GM12801 (cell line): ENCODE results near the gene LRRC10B.

ENCODE experiments used
- TF ChIP-seq, protein P1 (sequence below): IDR thresholded peaks from one replicate; pipeline ENCODE4 v1.5.1; 2011; ENCODE audit warnings: control low read depth; ENCODE audit not compliant: insufficient read length; ENCODE audit errors: extremely low read depth

LRRC10B gene

DNA sequence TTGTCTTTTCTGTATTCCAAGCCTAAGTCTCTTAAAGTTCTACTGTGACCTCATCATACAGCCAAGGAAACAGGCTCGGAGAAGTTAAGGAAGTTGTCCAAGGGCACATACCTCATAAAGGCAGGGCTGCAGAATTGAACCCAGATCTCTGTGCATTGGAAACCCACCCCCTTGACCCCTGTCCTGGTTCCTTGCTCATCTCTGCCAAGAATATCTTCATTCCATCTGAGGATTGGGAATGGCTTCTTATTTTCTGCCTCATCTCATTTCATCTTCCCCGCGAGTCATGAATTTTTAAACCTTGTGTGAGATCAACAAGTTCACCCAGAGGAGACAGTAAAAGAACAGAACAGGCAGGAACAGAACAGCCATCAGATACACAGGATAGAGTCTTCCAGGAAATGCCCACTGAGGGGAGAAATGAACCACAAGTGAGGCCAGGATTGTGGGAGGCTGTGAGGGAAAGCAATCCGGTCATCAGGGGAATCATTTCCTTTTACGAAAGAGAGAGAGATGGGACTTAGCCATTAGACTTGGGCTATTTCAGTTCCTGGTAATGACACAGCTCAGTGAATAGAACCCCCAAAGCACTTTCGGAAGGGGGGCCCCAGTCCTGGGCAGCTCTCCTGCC lies 34.4 kb upstream of the LRRC10B start:
- TF ChIP-seq, protein P1, sequence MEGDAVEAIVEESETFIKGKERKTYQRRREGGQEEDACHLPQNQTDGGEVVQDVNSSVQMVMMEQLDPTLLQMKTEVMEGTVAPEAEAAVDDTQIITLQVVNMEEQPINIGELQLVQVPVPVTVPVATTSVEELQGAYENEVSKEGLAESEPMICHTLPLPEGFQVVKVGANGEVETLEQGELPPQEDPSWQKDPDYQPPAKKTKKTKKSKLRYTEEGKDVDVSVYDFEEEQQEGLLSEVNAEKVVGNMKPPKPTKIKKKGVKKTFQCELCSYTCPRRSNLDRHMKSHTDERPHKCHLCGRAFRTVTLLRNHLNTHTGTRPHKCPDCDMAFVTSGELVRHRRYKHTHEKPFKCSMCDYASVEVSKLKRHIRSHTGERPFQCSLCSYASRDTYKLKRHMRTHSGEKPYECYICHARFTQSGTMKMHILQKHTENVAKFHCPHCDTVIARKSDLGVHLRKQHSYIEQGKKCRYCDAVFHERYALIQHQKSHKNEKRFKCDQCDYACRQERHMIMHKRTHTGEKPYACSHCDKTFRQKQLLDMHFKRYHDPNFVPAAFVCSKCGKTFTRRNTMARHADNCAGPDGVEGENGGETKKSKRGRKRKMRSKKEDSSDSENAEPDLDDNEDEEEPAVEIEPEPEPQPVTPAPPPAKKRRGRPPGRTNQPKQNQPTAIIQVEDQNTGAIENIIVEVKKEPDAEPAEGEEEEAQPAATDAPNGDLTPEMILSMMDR, result no peak

DNA sequence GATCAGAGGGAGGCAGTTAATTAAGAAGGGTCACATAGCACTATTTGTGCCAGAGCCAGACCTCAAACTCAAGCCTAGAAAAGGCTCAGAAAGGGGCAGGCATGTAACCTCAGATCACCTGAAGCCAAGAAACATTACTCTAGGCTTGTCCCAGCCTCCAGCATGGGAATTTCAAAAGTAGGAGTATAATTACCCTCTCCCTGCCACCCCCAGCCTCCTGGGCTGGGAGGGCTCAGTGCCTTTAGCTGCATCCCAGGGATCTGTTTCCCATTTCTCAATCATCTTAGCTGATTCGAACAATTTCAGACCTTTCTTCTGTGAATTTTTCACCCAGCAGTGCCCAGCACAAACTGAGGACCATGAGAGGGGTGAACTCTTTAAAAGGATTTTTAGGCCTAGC lies 33.1 kb upstream of the LRRC10B start:
- TF ChIP-seq, protein P1, result no peak

DNA sequence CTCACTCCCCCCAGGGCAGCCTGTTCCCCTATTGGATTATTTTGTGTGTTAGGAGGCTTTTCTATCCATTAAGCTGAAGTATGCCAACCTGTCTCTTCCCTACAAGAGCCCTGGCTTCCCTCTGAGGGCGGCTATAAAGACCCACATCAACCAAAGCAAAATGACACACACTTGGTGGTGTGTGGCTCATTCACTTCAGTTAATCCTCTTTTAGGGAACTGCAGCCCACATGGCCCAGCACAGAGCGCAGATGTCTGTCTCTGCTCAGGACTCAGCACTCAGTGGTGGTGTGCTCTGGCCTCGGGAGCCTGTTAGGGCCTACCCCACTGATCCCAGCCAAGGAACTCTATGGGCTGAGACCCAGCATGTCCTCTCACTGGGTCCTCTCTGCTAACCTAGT lies 32.2 kb upstream of the LRRC10B start:
- TF ChIP-seq, protein P1, result no peak

DNA sequence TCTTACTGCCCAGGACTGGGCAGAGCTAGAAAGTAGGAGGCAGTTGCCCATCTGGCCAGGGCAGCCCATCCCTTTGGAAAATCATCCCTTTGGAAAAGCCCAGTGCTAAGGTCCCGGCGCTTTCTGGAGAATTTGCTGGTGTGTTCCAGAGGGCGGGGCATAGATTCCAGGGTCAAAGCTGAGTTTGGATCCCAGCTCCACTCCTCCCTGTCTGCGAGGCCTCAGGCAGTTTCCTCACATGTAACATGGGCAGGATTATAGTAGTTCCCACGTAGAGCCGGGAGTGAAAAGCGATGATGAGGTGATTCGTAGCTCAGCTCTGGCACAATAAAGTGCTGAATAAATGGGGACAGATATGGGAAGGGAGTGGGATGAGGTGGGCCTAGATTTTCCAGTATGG lies 31.4 kb upstream of the LRRC10B start:
- TF ChIP-seq, protein P1, result no peak

DNA sequence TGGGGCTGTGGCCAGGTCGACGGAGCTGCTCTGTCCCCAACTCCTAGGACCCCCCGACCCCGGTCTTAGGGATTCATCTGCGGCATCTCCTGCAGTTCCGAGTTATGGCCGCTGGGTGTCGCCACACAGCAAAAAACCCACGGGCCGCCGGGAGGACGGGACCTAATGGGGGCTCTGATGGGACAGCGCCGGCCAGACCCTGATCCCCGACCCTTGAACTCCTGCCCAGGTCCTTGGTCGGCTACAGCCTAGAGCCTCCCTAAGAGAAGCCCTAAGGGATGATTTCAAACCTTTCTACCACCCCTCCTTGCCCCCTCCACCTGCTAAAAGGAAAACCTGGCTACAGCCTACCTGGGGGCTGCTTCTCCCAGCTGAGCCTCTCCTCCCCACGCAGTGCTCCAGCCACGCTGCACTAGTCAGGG lies 30.8 kb upstream of the LRRC10B start:
- TF ChIP-seq, protein P1, result no peak

DNA sequence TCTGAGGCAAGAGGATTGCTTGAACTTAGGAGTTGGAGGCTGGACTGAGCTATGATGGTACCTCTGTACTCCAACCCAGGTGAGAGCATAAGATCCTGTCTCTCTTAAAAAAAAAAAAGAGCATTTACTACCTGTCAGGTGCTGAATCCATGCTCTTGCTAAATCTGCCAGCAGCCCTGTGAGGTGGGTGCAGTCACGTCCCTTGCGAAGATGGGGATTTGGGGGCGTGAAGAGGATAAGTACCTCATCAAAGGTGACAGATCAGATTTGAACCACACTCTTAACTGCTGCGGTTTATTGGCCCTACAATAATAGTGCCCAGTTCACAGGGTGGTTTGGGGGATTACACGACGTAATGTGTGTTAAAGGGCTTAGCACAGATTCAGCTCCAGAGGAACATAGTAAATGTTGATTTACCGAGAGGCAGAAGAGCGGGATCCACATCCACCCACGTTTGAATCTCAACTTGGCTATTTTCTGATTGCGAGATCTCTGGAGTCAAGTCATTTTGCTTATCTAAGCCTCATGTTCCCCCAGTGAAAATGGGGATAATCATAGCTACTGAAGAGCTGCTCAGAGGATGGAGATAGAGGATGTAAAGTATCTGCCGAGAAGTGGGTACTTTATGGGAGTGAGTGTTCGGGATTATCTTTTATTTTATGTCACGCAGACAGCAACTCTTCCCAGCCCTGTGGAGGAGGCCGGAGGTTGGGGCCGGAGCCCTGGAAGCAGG lies 28.1 kb upstream of the LRRC10B start:
- TF ChIP-seq, protein P1, result no peak

DNA sequence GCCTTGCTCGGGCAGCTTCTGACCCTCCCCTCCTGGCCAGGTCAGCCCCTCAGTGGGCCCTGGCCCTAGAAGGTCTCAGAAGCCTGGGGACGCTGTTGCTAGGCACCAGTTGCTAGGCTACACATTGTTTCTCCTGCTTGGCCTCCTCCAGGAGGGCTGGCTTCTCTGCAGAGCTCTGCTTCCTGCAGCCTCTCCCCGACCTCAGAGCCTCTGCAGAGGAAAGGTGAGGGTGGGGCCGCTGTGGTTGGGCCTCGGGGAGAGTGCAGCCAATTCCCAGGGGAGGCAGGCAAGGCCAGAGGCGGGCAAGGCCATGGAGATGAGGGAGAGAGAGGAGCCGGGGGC lies 27.6 kb upstream of the LRRC10B start:
- TF ChIP-seq, protein P1, result no peak
